Activated CD4-positive, alpha-beta memory T cell treated with anti-CD3 and anti-CD28 coated beads, Interleukin-2, amount 10 ng/mL, durations not matched to agents 7 days and 5 days (primary cell): ENCODE data around the gene TRABD2B. TPM values are rescaled to one million over a fixed set of nuclear protein-coding genes. Genes with fewer than 3 reads are reported as not detected.

Experiments used
- CTCF ChIA-PET: fragments of 350-600 bp; sonication (Branson Sonifier 250); formaldehyde crosslinking; loops from one replicate; lab custom pipeline; 2021; ENCODE audit warnings: antibody characterized with exemption, inconsistent platforms; lab: Charles Lee
- POLR2A ChIA-PET: fragments of 350-600 bp; sonication (Branson Sonifier 250); formaldehyde crosslinking; loops from one replicate; lab custom pipeline; 2021; ENCODE audit warnings: antibody characterized with exemption; lab: Charles Lee
- DNase-seq: peaks from one replicate; pipeline ENCODE4 v3.0.0-alpha.2; 2020
- H3K27ac Mint-ChIP-seq: one replicate; pipeline ENCODE4 v1.8.0; 2021; ENCODE audit warnings: mild to moderate bottlenecking, mixed read lengths
- H3K27me3 Mint-ChIP-seq: one replicate; pipeline ENCODE4 v1.8.0; 2021; ENCODE audit warnings: mixed read lengths
- H3K36me3 Mint-ChIP-seq: one replicate; pipeline ENCODE4 v1.8.0; 2021; ENCODE audit warnings: low read depth, mixed read lengths
- H3K4me1 Mint-ChIP-seq: one replicate; pipeline ENCODE4 v1.8.0; 2021; ENCODE audit warnings: mixed read lengths
- H3K4me3 Mint-ChIP-seq: one replicate; pipeline ENCODE4 v1.8.0; 2021; ENCODE audit warnings: mild to moderate bottlenecking, mixed read lengths
- H3K9me3 Mint-ChIP-seq: one replicate; pipeline ENCODE4 v1.8.0; 2021; ENCODE audit warnings: mixed read lengths
- total RNA-seq, 2 experiments: library from RNA; stranded (reverse); gene quantifications; one replicate each; pipeline ENCODE4 v1.2.3, GENCODE V29; 2021

TRABD2B gene
- total RNA-seq, 2 experiments from 2014 or later = not detected

DNA sequence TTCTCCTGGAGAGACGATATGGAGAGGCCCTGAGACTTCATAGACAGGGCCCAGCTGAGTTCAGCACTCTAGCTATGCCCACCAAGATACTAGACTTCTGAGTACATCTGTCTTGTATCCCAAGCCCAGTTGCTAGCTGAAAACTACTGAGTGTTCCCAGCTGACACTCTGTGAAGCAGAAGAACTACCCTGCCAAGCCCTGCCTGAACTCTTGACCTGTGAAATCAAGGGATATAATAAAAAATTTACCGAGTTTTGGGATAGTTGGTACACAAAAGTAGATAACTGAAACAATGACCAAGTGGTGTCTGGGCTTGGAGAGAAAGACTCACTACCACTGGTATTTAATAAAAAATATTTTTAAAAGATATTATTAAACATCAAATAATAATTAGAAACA is 267.5 kb downstream of the TRABD2B start:
- peaks cover 43% of the 10 kb centered on the region for H3K27me3 Mint-ChIP-seq
- no peak for DNase-seq
- POLR2A ChIA-PET = no interaction called here
- CTCF ChIA-PET = interaction anchor here (1.2 kb wide), 1 partner anchor 292 kb away, joined by 3 read pairs; no protein-coding TSS in a partner anchor
- H3K4me3 Mint-ChIP-seq = no peak overlapping the region
- H3K4me1 Mint-ChIP-seq = peaks cover 3% of the 10 kb centered on the region
- no peak overlapping the region for H3K27ac Mint-ChIP-seq
- no peaks in the 10 kb centered on the region for H3K36me3 Mint-ChIP-seq
- no peaks in the 10 kb centered on the region for H3K9me3 Mint-ChIP-seq

DNA sequence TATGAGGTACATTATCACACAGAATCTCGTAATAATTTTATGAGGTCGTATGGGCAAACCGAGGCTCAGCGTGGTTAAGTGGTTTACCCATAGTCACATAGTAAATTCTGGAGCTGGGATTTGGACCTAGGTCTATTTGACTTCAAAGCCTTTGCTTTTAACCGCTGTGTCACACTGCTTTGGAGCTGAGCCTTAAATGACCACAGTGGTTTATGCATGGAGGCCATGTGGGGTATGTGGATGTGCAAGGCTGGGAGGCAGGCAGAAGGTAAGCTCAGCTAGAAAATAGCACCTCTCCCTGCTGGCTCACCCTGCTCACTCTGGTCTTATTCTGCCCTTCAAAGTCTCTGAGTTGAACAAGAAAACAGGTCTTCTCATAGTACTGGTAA is 269.5 kb downstream of the TRABD2B start:
- CTCF ChIA-PET = interaction anchor here (2.1 to 4.1 kb wide), 5 partner anchors 10 to 291 kb away, joined by 11 to 52 read pairs (median 16); partner anchors contain the start of gene FOXD2
- no peak for DNase-seq
- Mint-ChIP-seq H3K4me1 (peaks cover 3% of the 10 kb centered on the region), H3K36me3 (no peaks in the 10 kb centered on the region), H3K27ac (no peak overlapping the region), H3K27me3 (peaks cover 50% of the 10 kb centered on the region), H3K9me3 (no peaks in the 10 kb centered on the region), H3K4me3 (no peak overlapping the region)
- POLR2A ChIA-PET = no interaction called here

DNA sequence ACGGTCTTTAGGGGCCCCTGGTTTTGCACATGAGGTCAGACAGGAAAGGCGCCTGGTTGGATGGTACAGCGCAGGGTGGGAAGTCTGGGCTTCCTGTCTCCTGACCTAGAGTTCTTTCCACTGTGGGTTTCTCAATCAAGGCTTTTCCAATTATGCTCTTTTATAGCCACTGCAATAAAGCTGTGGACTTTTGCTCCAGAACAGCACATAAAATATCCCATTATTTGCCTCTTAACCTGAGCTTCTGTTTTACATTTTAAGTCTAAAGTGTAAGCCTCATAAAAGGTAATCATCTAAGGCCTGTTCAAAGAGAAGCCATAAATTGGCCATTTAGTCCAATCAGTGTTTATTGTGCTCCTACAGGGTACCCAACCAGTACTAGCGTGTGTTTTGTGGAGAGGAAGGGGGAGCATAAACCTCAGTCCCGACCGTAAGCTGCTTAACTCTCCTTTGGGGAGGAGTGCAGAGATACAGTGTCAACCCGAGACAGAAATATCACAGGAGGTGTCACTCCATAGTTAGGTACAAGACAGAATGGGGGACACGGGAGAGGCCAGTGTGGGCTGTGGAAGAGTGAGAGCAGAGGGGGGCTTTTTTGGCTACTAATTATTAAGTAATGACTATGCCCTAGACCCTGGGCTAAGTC is 270.0 kb downstream of the TRABD2B start:
- Mint-ChIP-seq H3K4me1 (peaks cover 3% of the 10 kb centered on the region), H3K27ac (no peak overlapping the region), H3K9me3 (no peaks in the 10 kb centered on the region), H3K36me3 (no peaks in the 10 kb centered on the region), H3K27me3 (peaks cover 52% of the 10 kb centered on the region), H3K4me3 (no peak overlapping the region)
- DNase-seq = no peak
- ChIA-PET POLR2A (no interaction called here), CTCF (interaction anchor here (1.2 to 4.1 kb wide), 15 partner anchors 9 to 339 kb away, joined by 3 to 52 read pairs (median 7); partner anchors contain the start of gene FOXD2)

DNA sequence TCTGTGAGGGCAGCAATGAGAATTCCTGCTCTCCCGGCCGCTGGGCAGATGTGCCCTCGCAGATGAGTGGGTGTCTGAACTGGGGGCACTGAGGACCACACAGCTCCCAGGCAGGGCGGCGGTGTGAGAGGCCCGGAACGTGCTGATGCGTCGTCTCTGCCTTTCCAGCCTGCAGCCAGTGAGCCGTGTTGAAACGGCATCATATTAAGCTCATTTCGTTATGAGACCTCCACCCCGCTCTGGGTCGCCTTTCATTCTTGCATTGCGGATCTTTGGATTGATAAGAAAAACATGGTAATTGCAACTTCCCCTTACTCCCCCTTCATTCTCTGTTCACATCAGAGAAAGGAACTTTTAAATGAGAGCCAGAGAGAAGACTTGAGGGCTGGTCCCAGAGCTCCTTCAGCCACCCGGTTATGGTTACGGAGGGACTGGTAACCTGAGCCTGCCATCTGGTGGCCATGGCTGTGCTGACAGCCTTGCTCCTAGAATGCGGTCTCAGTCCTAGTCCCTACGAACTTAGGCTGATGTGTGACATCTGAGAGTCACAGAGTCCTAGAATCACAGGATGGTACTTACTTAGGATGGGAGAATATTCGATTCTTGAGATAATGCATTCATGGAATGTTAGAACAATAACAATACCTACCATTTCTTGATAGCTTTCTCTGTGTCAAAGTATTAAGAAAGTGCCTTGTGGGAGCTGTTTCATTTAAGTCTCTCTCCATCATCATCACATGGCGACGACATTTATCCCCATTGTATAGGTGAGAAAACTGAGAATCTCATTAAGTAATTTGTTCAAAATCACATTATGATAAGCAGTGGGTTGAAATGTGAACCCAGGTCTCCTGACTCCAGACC is 271.0 kb downstream of the TRABD2B start:
- Mint-ChIP-seq H3K4me3 (no peak overlapping the region), H3K27ac (no peak overlapping the region), H3K36me3 (no peaks in the 10 kb centered on the region), H3K9me3 (no peaks in the 10 kb centered on the region), H3K4me1 (peaks cover 3% of the 10 kb centered on the region), H3K27me3 (peaks cover 55% of the 10 kb centered on the region)
- peak; percentile 68 for DNase-seq
- ChIA-PET CTCF (interaction anchor here (0.6 to 4.1 kb wide), 30 partner anchors 8 to 338 kb away, joined by 3 to 52 read pairs (median 4); partner anchors contain the start of gene FOXD2), POLR2A (interaction anchor here (1.0 kb wide), 1 partner anchor 12 kb away, joined by 4 read pairs; no protein-coding TSS in a partner anchor)

DNA sequence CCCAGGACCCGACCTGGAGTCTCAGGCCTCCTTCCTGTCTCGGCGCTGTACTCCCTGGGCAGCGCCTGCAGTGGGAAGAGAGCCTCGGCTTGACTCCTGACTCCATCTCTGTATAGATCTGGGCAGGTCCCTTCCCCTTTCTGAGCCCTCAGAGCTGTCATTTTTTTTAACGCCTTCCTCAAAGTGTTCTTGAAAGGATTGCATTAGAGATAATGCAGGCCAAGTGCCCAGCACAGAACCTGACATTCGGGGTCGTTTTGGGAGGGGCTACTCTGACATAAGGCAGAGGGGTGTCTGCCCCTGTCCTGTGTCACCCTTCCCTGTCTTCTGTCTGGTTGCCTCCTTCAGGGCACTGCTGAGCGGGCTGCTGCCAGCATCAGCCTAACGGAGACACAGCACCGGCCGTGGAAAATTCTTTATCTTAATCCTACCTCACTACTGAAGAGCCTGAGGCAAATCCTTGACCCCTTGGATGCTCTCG is 271.6 kb downstream of the TRABD2B start:
- H3K27me3 Mint-ChIP-seq = peaks cover 54% of the 10 kb centered on the region
- H3K4me1 Mint-ChIP-seq = peaks cover 3% of the 10 kb centered on the region
- H3K9me3 Mint-ChIP-seq = no peaks in the 10 kb centered on the region
- ChIA-PET CTCF (interaction anchor here (0.7 to 4.1 kb wide), 30 partner anchors 8 to 523 kb away, joined by 3 to 52 read pairs (median 4); partner anchors contain the start of gene FOXD2), POLR2A (interaction anchor here (1.0 kb wide), 1 partner anchor 11 kb away, joined by 4 read pairs; no protein-coding TSS in a partner anchor)
- DNase-seq = no peak
- no peak overlapping the region for H3K27ac Mint-ChIP-seq
- no peak overlapping the region for H3K4me3 Mint-ChIP-seq
- no peaks in the 10 kb centered on the region for H3K36me3 Mint-ChIP-seq

DNA sequence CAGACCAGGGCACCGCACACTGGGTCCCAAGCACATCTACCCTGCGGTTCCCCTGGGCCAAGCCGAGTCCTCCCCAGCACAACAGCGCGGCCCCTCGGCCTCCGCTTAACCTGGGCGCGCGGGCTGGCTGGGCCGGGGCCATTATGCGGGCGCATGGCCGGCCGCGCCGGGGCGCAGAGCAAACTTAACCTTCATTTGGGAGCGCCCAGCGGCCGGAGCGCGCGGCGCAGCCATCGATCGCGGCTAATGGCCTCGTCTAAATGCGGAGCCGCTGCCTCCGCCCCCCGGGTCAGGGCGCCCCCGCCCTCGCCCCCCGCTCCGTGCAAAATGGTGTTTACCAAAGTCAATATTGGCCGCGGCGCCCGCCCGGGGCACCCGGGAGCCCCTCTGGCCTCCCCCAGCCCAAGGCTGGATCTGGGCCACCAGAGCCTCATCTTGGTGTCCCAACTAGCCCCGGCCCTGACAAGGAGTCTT is 272.1 kb downstream of the TRABD2B start:
- peaks cover 56% of the 10 kb centered on the region for H3K27me3 Mint-ChIP-seq
- H3K27ac Mint-ChIP-seq = no peak overlapping the region
- no peaks in the 10 kb centered on the region for H3K9me3 Mint-ChIP-seq
- DNase-seq = no peak
- ChIA-PET POLR2A (no interaction called here), CTCF (interaction anchor here (0.7 to 4.1 kb wide), 5 partner anchors 13 to 523 kb away, joined by 3 to 52 read pairs (median 6); partner anchors contain the start of gene FOXD2)
- H3K4me1 Mint-ChIP-seq = peaks cover 3% of the 10 kb centered on the region
- no peak overlapping the region for H3K4me3 Mint-ChIP-seq
- H3K36me3 Mint-ChIP-seq = no peaks in the 10 kb centered on the region

DNA sequence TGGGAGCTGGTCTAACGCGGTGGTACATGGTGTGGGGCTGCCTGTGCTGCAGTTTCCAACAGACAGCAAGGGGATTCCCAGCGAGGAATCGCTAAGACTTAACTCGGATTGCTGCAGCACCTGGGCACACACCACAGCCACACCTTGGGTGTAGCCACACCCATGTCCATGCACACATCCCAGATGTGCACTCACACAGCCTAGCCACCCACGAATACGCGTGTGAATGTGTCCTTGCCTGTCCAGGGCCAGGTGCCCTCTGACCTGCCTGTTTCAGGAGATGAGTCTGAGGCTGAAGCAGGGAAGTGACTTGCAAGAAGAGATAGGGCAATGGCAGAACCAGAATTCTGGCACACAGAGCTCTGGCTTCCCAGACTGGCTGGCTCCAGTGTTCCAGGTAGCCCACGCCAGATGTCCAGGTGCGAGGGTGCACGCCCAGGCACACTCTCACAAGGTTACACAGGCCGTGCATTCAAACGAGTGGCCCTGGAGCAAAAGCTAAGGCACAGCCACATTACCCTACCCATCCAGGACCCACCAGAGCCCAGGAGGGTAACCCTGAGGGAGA is 272.7 kb downstream of the TRABD2B start:
- no peak overlapping the region for H3K4me3 Mint-ChIP-seq
- DNase-seq = no peak
- H3K36me3 Mint-ChIP-seq = no peaks in the 10 kb centered on the region
- peaks cover 3% of the 10 kb centered on the region for H3K4me1 Mint-ChIP-seq
- no peak overlapping the region for H3K27ac Mint-ChIP-seq
- CTCF ChIA-PET = interaction anchor here (1.5 kb wide), 1 partner anchor 287 kb away, joined by 3 read pairs; no protein-coding TSS in a partner anchor
- peaks cover 59% of the 10 kb centered on the region for H3K27me3 Mint-ChIP-seq
- POLR2A ChIA-PET = no interaction called here
- no peaks in the 10 kb centered on the region for H3K9me3 Mint-ChIP-seq

DNA sequence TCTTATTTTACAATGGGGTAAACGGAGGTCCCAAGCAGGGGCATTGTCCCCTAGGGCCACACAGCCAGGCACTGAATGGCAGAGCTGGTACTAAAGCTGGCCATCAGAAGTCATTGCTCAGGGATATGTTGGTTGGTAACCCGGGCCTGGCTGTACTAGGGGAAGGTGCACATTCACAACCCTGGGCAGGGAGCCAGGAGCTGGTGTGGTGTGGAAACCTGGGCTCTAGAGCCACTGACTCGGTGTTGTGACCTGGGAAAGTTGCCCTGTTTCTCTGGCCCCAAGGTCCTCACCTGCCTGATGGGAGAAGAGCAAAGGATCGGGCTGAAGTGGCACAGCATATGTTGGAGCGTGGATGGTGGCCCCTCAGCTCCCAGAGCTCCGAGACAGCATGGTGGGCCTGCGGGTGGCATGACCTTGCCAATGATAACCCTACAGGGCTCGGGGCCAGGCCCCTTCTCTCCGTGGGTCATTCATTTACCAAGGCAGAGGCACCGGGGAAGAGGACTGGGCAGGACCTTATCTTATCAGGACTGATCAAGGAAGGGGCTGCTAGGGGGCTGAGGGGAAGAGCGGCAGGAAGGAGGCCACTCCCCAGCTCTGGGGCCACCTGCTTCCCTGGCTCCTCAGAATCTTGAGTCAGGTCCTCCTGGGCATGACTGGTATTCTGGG is 274.1 kb downstream of the TRABD2B start:
- POLR2A ChIA-PET = no interaction called here
- Mint-ChIP-seq H3K27ac (no peak overlapping the region), H3K4me1 (peaks cover 3% of the 10 kb centered on the region), H3K36me3 (no peaks in the 10 kb centered on the region), H3K4me3 (no peak overlapping the region), H3K27me3 (peaks cover 63% of the 10 kb centered on the region), H3K9me3 (no peaks in the 10 kb centered on the region)
- CTCF ChIA-PET = interaction anchor here (1.5 kb wide), 1 partner anchor 286 kb away, joined by 3 read pairs; no protein-coding TSS in a partner anchor
- no peak for DNase-seq

DNA sequence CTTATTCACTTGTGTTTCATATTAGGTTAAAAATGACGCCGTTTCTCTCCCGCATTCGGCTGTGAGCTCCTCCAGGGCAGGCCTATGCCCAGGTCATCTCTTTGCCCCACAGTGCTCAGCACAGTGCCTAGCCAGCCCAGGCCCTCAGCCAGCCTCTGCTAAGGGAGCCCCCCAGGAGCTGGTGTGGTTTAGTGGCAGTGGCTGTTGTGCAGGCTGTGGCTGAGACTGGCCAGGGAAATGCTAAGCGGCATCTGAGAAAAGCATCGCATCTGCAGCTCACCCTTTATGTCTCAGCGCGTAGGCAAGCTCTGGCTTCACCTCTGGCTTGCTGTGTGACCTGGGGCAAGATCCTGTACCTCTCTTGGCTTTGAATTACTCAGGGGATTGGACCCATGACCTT is 275.1 kb downstream of the TRABD2B start:
- Mint-ChIP-seq H3K4me3 (no peak overlapping the region), H3K4me1 (peaks cover 3% of the 10 kb centered on the region), H3K27me3 (peaks cover 63% of the 10 kb centered on the region), H3K27ac (no peak overlapping the region), H3K36me3 (no peaks in the 10 kb centered on the region), H3K9me3 (no peaks in the 10 kb centered on the region)
- ChIA-PET POLR2A (no interaction called here), CTCF (no interaction called here)
- DNase-seq = no peak

DNA sequence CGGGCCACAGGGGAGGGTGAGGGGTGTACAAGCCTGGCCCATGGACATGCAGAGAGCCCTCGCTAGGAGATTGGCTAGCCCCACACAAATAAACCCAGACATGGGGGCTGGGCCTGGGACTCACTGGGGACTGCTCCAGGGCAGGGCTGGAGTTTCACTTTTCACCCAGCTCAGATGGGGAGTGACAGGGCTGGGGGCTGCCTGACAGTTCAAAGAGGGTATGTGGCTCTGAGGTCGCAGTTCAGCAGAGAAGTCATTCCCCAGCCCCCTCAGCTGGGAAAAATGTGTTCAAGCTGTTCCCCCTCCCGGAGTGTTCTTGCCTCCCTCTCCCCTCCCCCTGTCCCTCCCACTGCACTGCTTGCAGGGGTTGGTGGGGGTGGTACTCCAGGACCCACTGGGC is 277.1 kb downstream of the TRABD2B start:
- CTCF ChIA-PET = interaction anchor here (1.3 kb wide), 1 partner anchor 282 kb away, joined by 5 read pairs; the partner anchor contains the start of gene FOXD2
- Mint-ChIP-seq H3K27me3 (peaks cover 63% of the 10 kb centered on the region), H3K9me3 (no peaks in the 10 kb centered on the region), H3K4me3 (no peak overlapping the region), H3K27ac (no peak overlapping the region), H3K4me1 (no peaks in the 10 kb centered on the region), H3K36me3 (no peaks in the 10 kb centered on the region)
- POLR2A ChIA-PET = no interaction called here
- DNase-seq = no peak

DNA sequence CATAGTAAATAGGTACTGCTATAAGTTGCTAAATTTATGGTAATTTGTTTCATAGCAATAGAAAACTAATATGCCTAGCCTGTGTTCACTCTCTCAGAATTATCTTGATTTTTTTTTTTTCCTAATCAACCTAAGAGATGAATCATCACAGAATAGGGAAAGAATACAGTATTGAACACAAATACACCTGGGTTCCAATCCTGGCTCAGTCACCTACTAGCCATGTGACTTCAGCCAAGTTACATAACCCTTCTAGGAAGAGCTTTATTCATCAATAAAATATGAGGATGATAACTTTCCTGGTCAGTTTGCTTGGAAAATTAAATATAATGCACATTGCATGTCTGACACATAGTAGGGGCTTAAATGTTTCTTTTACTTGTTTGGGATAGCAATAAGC is 279.8 kb downstream of the TRABD2B start:
- H3K4me1 Mint-ChIP-seq = no peaks in the 10 kb centered on the region
- H3K9me3 Mint-ChIP-seq = no peaks in the 10 kb centered on the region
- H3K4me3 Mint-ChIP-seq = no peak overlapping the region
- ChIA-PET POLR2A (interaction anchor here (0.7 kb wide), 1 partner anchor 467 kb away, joined by 3 read pairs; no protein-coding TSS in a partner anchor), CTCF (interaction anchor here (1.1 to 2.1 kb wide), 4 partner anchors 9 to 280 kb away, joined by 3 to 12 read pairs (median 4); partner anchors contain the start of gene FOXD2)
- H3K36me3 Mint-ChIP-seq = no peaks in the 10 kb centered on the region
- DNase-seq = no peak
- no peak overlapping the region for H3K27ac Mint-ChIP-seq
- peaks cover 63% of the 10 kb centered on the region for H3K27me3 Mint-ChIP-seq
